HG02588 (cell line): ENCODE measurements around the gene TPO.
"Not testable (repeated sequence)": the region's sequence is repeated elsewhere in the genome, so short reads cannot be mapped to it uniquely, and the experiment has no call there.

Experiments
- ATAC-seq: cut with Tn5 transposase; IDR thresholded peaks from one replicate; pipeline ENCODE4 v1.9.1; 2021; ENCODE audit warnings: mild to moderate bottlenecking, moderate library complexity; ENCODE audit not compliant: unreplicated experiment

The TPO gene

GRCh38 chr2:1498176-1498575 lies 84.9 kb downstream of the TPO start:
- ATAC-seq: no peak

GRCh38 chr2:1499033-1499795 lies 86.0 kb downstream of the TPO start:
- ATAC-seq: no peak

DNA sequence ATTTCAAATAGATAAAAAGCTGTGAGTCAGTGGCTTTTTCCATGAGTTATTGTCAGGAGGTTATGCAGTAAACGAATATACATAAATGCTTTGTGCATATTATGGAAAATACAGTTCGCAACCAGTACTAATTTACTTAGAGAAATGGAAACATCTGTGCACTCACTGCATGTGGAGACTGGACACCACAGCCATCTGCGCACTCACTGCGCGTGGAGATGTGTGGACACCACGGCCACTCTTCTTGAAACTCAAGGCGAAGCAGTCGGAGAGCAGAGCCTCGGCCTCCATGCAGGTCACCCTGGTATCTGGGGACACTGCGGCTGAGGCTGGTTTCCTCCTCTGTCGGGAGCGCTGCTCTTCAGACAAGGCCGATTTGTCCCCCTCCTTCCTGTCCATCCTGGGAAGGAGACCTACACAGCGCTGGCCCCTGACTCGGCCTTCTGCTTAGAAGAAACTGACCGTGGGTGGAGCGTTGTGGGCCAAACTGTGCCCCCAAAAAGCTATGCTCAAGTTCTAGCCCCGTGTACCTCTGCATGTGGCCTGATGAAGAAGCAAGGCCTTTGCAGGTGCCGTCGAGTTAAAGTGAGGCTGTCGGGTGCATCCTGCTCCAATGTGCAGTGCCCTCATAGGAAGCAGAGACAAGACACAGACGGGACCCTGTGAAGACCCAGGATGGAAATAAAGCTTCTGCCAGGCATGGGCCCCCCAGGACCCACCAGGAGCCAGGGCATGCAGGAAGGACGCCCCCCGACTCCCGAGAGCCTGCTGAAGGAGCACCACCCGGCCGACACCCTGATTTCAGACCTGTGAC lies 88.0 kb downstream of the TPO start:
- no peak for ATAC-seq

GRCh38 chr2:1501991-1502390 lies 88.7 kb downstream of the TPO start:
- ATAC-seq: no peak

- ATAC-seq: no peak
Observed at GRCh38 chr2:1502891-1503304, 89.6 kb downstream of the TPO start.

DNA sequence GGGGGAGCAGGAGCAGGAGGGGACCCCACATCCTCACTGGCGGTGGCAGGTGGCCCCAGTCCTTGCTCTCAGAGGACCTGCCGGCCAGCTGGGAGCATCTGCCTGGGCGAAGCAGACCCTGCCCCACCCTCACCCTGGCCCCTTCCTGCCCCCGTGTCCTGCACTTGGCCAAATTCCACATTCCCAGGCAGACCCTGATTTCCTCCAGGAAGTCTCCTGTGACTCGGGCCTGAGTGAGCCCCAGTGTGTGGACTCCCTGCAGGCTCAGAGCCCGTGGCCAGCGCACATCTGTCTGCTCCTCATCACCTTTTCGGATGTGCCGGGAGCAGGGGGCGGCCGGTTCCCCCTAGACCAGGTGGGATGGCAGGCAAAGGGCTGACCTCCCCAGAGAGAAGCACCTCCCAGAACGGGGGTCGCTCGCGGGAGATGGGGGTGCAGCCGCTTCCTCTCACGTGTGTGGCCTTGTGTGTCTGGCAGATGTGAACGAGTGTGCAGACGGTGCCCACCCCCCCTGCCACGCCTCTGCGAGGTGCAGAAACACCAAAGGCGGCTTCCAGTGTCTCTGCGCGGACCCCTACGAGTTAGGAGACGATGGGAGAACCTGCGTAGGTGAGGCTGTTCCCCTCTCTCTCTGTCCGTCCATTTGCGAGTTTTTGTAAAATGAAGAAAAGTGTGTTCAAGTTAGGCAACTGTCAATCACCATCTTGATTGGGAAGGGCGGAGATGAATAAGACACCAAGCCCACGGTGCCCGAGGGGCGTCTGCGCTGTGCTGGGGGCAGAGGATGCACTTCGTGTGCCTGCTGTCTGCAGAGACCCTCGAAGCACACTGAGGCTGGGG lies 90.4 kb downstream of the TPO start:
- ATAC-seq: no peak

DNA sequence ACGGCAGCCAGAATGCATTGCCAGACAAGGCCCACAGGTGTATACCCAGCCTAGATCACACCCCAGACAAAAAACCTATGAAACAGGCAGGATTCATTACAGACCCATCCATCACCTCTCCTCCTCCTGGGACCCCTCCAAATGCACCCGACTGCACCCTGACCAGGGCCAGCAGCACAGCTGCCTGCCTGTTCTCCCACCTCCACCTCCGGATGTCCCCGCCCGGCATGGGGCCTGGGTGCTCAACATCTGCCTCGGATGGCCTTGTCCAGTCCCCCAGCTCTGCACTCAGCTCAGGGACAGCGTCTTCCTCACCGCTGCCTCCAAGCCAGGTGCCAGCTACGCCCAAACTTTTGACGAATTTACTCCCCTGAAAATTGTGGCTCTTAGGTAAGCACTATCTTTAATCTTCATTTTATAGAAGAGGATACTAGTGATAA lies 91.1 kb downstream of the TPO start:
- no peak for ATAC-seq

GRCh38 chr2:1505031-1505441 lies 91.8 kb downstream of the TPO start:
- no peak for ATAC-seq

- ATAC-seq: no peak
Observed at GRCh38 chr2:1509271-1510065, 96.2 kb downstream of the TPO start.

- ATAC-seq: no peak
Observed at GRCh38 chr2:1510176-1510575, 96.9 kb downstream of the TPO start.

DNA sequence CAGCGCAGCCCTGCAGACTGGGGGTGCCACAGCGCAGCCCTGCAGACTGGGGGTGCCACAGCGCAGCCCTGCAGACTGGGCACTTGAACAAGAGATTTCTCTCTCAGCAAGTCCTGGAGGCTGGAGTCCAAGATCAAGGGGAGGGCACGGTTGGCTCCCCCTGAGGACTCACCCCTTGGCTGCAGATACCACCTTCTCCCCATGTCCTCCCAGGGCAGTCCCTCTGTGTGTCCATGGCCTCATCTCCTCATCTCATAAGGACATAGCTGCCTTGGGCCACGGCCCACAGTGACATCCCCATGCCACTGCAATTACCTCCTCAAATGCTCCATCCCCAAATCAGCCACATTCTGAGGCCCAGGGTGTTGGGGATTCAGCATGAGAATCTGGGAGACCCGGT lies 98.2 kb downstream of the TPO start:
- ATAC-seq: no peak

DNA sequence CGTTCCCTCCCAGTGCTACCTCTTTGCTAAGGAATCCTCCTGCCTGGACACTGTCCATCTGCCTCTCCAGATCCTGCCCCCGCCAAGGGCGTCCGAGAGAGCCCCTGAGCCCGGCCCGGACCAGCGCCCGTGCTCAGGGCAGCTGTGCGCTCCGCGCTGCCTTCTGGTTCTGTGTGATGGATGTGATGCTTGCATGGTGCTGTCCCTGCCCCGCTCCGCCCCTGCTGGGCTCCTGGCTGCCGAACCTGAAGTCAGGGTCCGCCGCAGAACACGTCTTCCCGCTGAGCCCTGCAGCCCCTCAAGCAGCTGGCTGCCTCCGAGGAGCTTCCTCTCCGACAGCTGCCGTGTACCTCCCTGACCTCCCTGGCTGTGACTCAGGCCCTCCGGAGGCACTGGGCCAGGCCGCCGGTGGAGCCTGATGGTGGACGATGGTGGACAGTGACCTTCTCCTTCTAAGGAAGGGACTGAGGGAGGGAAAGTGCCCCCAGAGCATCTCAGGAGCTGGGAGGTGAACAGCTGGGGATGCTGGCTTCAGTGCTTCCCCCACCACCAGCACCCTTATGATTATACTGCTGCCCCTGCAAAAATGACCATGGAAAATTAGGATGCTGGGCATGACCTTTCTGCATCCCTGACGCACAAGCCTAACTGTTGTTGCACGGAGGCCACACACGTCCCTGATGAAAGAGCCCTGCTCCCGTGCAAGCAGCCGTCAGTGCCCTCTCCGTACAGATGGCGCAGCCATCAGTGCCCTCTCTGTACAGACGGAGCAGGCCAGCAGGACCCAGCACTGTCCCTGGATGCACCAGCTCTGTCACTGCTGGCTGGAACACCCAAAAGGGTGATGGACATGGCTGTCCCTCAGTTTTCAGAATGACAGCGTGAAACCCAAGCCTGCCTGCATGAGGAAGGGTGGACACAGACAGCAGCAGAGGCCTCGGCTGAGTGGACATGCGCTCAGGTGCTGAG lies 99.3 kb downstream of the TPO start:
- no peak for ATAC-seq

GRCh38 chr2:1514391-1515072 lies 101.3 kb downstream of the TPO start:
- no peak for ATAC-seq

DNA sequence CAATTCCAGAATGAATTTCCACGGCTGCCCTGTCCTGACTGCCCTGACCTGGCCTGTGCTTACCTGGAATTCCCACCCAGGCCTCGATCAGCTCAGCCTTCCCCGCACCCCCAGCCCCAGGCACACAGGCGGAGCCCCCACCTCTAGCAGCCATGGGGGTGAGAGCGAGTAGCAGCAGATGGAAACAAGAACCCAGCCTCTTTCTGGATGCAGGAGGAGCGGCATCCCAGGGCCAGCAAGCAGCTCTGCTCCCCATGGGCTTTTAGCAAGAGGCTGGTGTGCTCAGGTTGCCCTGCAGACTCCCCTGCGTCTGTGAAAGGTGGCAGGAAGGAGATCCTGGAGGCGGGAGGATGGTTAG lies 101.8 kb downstream of the TPO start:
- no peak for ATAC-seq

GRCh38 chr2:1515986-1516797 lies 102.9 kb downstream of the TPO start:
- ATAC-seq: no peak

- ATAC-seq: no peak
Observed at GRCh38 chr2:1516798-1517060, 103.5 kb downstream of the TPO start.

DNA sequence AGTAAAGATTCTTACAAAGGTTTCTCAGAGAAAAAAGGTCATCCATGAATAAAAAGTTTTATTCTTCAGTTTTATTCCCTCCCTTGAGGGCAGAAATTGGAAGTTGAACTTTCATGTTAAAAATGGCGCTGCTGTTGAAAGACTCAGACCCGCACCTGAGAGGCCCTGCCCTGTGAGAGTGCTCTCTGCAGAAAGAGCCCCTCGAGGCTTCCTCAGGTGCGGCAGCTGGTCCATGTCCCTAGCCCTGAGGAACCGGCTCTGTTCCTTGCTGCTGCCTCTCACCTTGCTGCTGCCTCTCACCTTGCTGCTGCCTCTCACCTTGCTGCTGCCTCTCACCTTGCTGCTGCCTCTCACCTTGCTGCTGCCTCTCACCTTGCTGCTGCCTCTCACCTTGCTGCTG lies 104.0 kb downstream of the TPO start:
- not testable (repeated sequence) for ATAC-seq

DNA sequence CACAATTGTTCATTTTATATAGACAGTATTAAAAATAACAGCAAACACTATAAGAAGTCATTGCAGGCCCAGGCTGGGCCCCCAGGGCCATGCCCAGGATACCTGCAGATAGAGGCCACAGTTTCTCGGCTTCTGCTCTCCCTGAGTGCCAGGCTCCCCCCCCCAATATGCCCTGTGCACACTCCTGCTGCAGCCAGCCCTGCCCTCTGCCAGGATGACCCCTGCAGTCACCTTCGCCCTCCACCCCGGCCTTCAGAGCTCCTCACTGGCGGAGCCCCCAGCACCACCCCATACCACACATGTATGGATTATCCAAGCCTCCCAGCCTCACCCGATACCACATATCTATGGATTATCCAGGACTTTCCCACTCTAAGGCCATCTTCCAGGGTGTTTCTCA lies 104.5 kb downstream of the TPO start:
- ATAC-seq: no peak
